CD4-positive, alpha-beta memory T cell (primary cell): Measurements from ENCODE around the gene LYSMD1. TPM values are rescaled to one million over a fixed set of nuclear protein-coding genes. Genes with fewer than 3 reads are reported as not detected.

ENCODE experiments used
- CTCF ChIA-PET: fragments of 350-600 bp; sonication (Branson Sonifier 250); formaldehyde crosslinking; loops from one replicate; lab custom pipeline; 2021; ENCODE audit warnings: inconsistent platforms; ENCODE audit not compliant: partially characterized antibody; lab: Charles Lee
- POLR2A ChIA-PET: fragments of 350-600 bp; sonication (Branson Sonifier 250); formaldehyde crosslinking; loops from one replicate; lab custom pipeline; 2021; ENCODE audit not compliant: partially characterized antibody; lab: Charles Lee
- DNase-seq, 5 donors: peaks; one replicate each; pipeline versions ENCODE4 v3.0.0 to v3.0.0-alpha.2; 2020 to 2022; ENCODE audit warnings: mixed read lengths in 1 of 5
- H3K27ac ChIP-seq: one replicate; pipeline ENCODE4 v1.7.0; 2013; ENCODE audit warnings: low read depth, low read length
- H3K27me3 ChIP-seq: 2 replicates; pipeline ENCODE4 v1.7.0; 2013; ENCODE audit warnings: mild to moderate bottlenecking, low read length, moderate library complexity; ENCODE audit not compliant: insufficient read depth
- H3K36me3 ChIP-seq: 2 replicates; pipeline ENCODE4 v1.7.0; 2013; ENCODE audit warnings: mild to moderate bottlenecking, low read length, moderate library complexity; ENCODE audit not compliant: insufficient read depth
- H3K4me1 ChIP-seq: 2 replicates; pipeline ENCODE4 v1.7.0; 2013; ENCODE audit warnings: mild to moderate bottlenecking, low read length, moderate library complexity; ENCODE audit not compliant: insufficient read depth
- H3K4me3 ChIP-seq, 2 donors: one replicate each; pipeline ENCODE4 v1.7.0; 2013; ENCODE audit warnings: low read length in 2 of 2, mild to moderate bottlenecking in 1 of 2
- H3K9me3 ChIP-seq, 2 donors: one replicate each; pipeline ENCODE4 v1.7.0; 2013; ENCODE audit warnings: low read length in 2 of 2, control low read depth in 1 of 2; ENCODE audit not compliant: control insufficient read depth in 1 of 2
- H3K27ac Mint-ChIP-seq, 7 donors: one replicate each; pipeline ENCODE4 v1.8.0; 2020 to 2021; ENCODE audit warnings: mixed read lengths in 7 of 7, mild to moderate bottlenecking in 6 of 7, inconsistent platforms in 3 of 7, moderate library complexity in 3 of 7
- H3K27me3 Mint-ChIP-seq, 2 donors: one replicate each; pipeline ENCODE4 v1.8.0; 2020 to 2021; ENCODE audit warnings: mixed read lengths in 2 of 2
- H3K36me3 Mint-ChIP-seq, 2 donors: one replicate each; pipeline ENCODE4 v1.8.0; 2020 to 2021; ENCODE audit warnings: mixed read lengths in 2 of 2, inconsistent platforms in 1 of 2, mild to moderate bottlenecking in 1 of 2
- H3K4me1 Mint-ChIP-seq, 4 donors: one replicate each; pipeline ENCODE4 v1.8.0; 2020 to 2021; ENCODE audit warnings: mixed read lengths in 4 of 4, mild to moderate bottlenecking in 1 of 4
- H3K4me3 Mint-ChIP-seq, 8 donors: one replicate each; pipeline ENCODE4 v1.8.0; 2020 to 2021; ENCODE audit warnings: mixed read lengths in 8 of 8, mild to moderate bottlenecking in 7 of 8, moderate library complexity in 6 of 8, inconsistent platforms in 3 of 8
- H3K9me3 Mint-ChIP-seq, 8 donors: one replicate each; pipeline ENCODE4 v1.8.0; 2020 to 2021; ENCODE audit warnings: mixed read lengths in 8 of 8, mild to moderate bottlenecking in 5 of 8, inconsistent platforms in 3 of 8, moderate library complexity in 1 of 8
- intact Hi-C: fragments of 100-400 bp; cut with micrococcal nuclease; formaldehyde crosslinking; loops from one replicate; pipeline ENCODE4 v1.15.1; 2023
- polyA plus RNA-seq, 2 donors: library from polyadenylated mRNA; unstranded; fragments of 300-500 nt; fragmentation: Illumina TruSeq; gene quantifications; one replicate each; pipeline ENCODE4 v1.2.3, GENCODE V29; 2021
- total RNA-seq, 2 experiments: library from RNA; stranded (reverse); gene quantifications; one replicate each; pipeline ENCODE4 v1.2.3, GENCODE V29; 2021

LYSMD1 gene
- total and polyA plus RNA-seq, 4 experiments from 2014 or later = 0.59 to 1.3 (median 1.0) TPM; not detected in 1

- H3K27ac ChIP-seq = peak overlapping the region; percentile 68
- H3K9me3 Mint-ChIP-seq = no peaks in the 10 kb centered on the region
- POLR2A ChIA-PET = interaction anchor here (0.6 to 7.8 kb wide), 34 partner anchors 10 to 596 kb away, joined by 3 to 79 read pairs (median 5); partner anchors contain the start of genes C1orf56, CDC42SE1, CERS2 and GABPB2
- peak overlapping the region; percentile 98 to 100 (median 98) for H3K4me3 Mint-ChIP-seq
- peaks cover 33 to 38% of the 10 kb centered on the region in 2 donors for H3K36me3 Mint-ChIP-seq
- H3K4me1 ChIP-seq = peaks cover 54% of the 10 kb centered on the region
- H3K27me3 ChIP-seq = no peaks in the 10 kb centered on the region
- peak; percentile 68 to 79 (median 70) for DNase-seq
- peak overlapping the region; percentile 82 to 98 for H3K4me3 ChIP-seq
- no peaks in the 10 kb centered on the region for H3K27me3 Mint-ChIP-seq
- H3K4me1 Mint-ChIP-seq = peaks cover 31 to 62% (median 41%) of the 10 kb centered on the region in 4 donors
- H3K27ac Mint-ChIP-seq = peak overlapping the region; percentile 89 to 96 (median 94)
- no peaks in the 10 kb centered on the region for H3K9me3 ChIP-seq
- peaks cover 11% of the 10 kb centered on the region for H3K36me3 ChIP-seq
- intact Hi-C loops = loop anchor here (1.0 to 5.0 kb wide), 8 partner anchors 8 to 595 kb away; partner anchors contain the start of genes LYSMD1, MINDY1, PI4KB and PRUNE1
- CTCF ChIA-PET = interaction anchor here (0.6 to 6.5 kb wide), 31 partner anchors 8 to 876 kb away, joined by 3 to 324 read pairs (median 6); partner anchors contain the start of genes C1orf56, CDC42SE1, GABPB2 and LYSMD1
These were observed 8.6 kb downstream of the LYSMD1 start for GRCh38 chr1:151157067-151157531.

- Histone ChIP-seq H3K4me1 (peaks cover 47% of the 10 kb centered on the region), H3K27ac (peak within 1 kb of the TSS; percentile 68), H3K27me3 (no peaks in the 10 kb centered on the region), H3K36me3 (peaks cover 11% of the 10 kb centered on the region), H3K9me3 (no peaks in the 10 kb centered on the region), H3K4me3 (peak within 1 kb of the TSS; percentile 82 to 98)
- peak within 1 kb of the TSS; percentile 98 to 100 (median 98) for H3K4me3 Mint-ChIP-seq
- peak within 1 kb of the TSS; percentile 89 to 96 (median 94) for H3K27ac Mint-ChIP-seq
- peaks cover 27 to 34% of the 10 kb centered on the region in 2 donors for H3K36me3 Mint-ChIP-seq
- POLR2A ChIA-PET = interaction anchor here (0.6 to 7.8 kb wide), 29 partner anchors 9 to 578 kb away, joined by 3 to 79 read pairs (median 6); partner anchors contain the start of genes C1orf56, CDC42SE1, CERS2 and GABPB2
- CTCF ChIA-PET = interaction anchor here (0.6 to 6.5 kb wide), 31 partner anchors 9 to 875 kb away, joined by 3 to 324 read pairs (median 6); partner anchors contain the start of genes C1orf56, CDC42SE1, GABPB2 and LYSMD1
- DNase-seq = peak; percentile 61 to 85 (median 65)
- H3K9me3 Mint-ChIP-seq = no peaks in the 10 kb centered on the region
- intact Hi-C loops = loop anchor here (1.0 to 5.0 kb wide), 9 partner anchors 36 to 594 kb away; partner anchors contain the start of genes GABPB2, MINDY1, PI4KB and PRUNE1
- H3K27me3 Mint-ChIP-seq = no peaks in the 10 kb centered on the region
- H3K4me1 Mint-ChIP-seq = peaks cover 25 to 55% (median 35%) of the 10 kb centered on the region in 4 donors
These were observed 9.2 kb downstream of the LYSMD1 start, which contains the start of gene TNFAIP8L2 for GRCh38 chr1:151156515-151156819. TNFAIP8L2 (plus strand) TSS chr1:151156649; CDS start chr1:151158698, 2,049 bp downstream.

GRCh38 chr1:151147665-151148064, 18.0 kb downstream of the LYSMD1 start:
- Histone ChIP-seq H3K4me3 (no peak overlapping the region), H3K9me3 (no peaks in the 10 kb centered on the region), H3K27ac (no peak overlapping the region), H3K4me1 (peaks cover 24% of the 10 kb centered on the region), H3K27me3 (no peaks in the 10 kb centered on the region), H3K36me3 (no peaks in the 10 kb centered on the region)
- POLR2A ChIA-PET = interaction anchor here (0.9 to 2.7 kb wide), 4 partner anchors 9 to 138 kb away, joined by 3 to 20 read pairs (median 5); partner anchors contain the start of gene TNFAIP8L2
- H3K4me3 Mint-ChIP-seq = peak overlapping the region; percentile 57 to 98 (median 96)
- peaks cover 9 to 33% (median 17%) of the 10 kb centered on the region in 4 donors for H3K4me1 Mint-ChIP-seq
- intact Hi-C loops = loop anchor here (2.0 kb wide), 1 partner anchor 17 kb away; no protein-coding TSS in a partner anchor
- no peaks in the 10 kb centered on the region for H3K9me3 Mint-ChIP-seq
- no peak for DNase-seq
- H3K27ac Mint-ChIP-seq = peak overlapping the region in 4 of 7 donors; percentile 25 to 96 (median 74)
- H3K36me3 Mint-ChIP-seq = peaks cover 0 to 2% of the 10 kb centered on the region in 2 donors
- CTCF ChIA-PET = interaction anchor here (1.2 to 1.9 kb wide), 4 partner anchors 48 to 225 kb away, joined by 3 to 10 read pairs (median 6); no protein-coding TSS in a partner anchor
- peaks cover 0 to 2% of the 10 kb centered on the region in 2 donors for H3K27me3 Mint-ChIP-seq

DNA sequence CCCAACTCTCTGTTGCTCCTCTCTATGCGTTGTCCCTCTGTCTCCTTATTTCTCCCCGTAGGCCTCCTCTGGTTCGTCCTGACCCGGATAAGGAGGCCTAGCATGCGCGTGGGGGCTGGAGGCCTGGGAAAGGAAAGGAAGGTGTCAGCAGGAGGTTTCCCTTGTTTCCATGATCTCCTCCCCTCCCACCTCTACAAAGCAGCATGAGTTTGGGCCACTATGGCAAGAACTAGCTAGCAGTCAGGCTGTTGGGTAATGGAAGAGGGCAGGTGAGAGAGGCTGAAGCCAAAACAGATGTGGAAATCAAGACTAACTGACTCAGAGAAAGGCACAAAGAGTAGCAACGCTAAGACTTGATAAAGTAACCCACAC, 18.6 kb downstream of the LYSMD1 start:
- no peaks in the 10 kb centered on the region for H3K9me3 Mint-ChIP-seq
- intact Hi-C loops = loop anchor here (2.0 kb wide), 1 partner anchor 16 kb away; no protein-coding TSS in a partner anchor
- H3K36me3 Mint-ChIP-seq = peaks cover 0 to 2% of the 10 kb centered on the region in 2 donors
- Histone ChIP-seq H3K36me3 (no peaks in the 10 kb centered on the region), H3K9me3 (no peaks in the 10 kb centered on the region), H3K4me3 (peak overlapping the region; percentile 83), H3K4me1 (peaks cover 24% of the 10 kb centered on the region), H3K27ac (peak overlapping the region; percentile 56), H3K27me3 (no peaks in the 10 kb centered on the region)
- DNase-seq = no peak
- H3K4me3 Mint-ChIP-seq = peak overlapping the region; percentile 92 to 98 (median 97)
- peaks cover 0 to 2% of the 10 kb centered on the region in 2 donors for H3K27me3 Mint-ChIP-seq
- ChIA-PET CTCF (interaction anchor here (0.8 to 1.2 kb wide), 3 partner anchors 8 to 47 kb away, joined by 3 to 5 read pairs (median 4); partner anchors contain the start of gene TNFAIP8L2), POLR2A (interaction anchor here (0.6 to 2.7 kb wide), 7 partner anchors 10 to 134 kb away, joined by 3 to 20 read pairs (median 3); partner anchors contain the start of genes LYSMD1, SCNM1 and TNFAIP8L2)
- peaks cover 9 to 33% (median 17%) of the 10 kb centered on the region in 4 donors for H3K4me1 Mint-ChIP-seq
- H3K27ac Mint-ChIP-seq = peak overlapping the region in 6 of 7 donors; percentile 54 to 96 (median 94)

DNA sequence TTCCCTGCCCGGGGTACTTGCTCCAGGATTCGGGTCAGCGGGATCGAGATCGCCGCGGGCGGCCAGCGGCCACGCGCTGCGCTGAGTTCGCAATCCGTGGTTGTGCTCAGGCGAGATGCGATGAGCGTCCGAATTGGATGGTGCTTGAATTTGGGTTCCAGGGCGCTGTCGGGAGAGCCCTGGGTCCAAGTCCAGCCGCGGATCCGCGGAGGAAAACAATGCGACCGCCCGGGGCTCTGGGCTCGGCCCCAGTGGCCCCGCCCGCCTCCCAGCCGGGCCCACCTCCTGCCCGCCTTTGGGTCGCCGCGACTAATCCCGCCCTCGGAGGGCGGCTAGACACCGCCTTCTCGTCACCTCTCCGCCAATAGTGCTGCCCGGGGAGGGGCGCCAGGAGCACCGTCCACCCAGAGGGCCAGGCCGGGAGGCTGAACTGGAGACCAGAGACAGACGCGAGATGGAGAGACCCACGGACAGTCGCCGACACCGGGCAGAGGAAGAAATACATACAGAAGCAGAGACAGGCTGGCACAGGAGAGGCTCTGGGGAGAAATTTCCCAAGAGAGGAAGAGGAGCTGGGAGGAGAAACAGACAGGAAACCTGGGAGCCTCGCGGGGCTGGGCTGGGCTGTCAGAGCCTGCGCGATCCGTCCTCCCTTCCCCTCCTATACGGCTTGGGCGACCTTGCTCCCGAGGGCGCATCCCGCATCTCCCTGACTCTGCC, 19.1 kb downstream of the LYSMD1 start, which contains the start of gene SEMA6C:
SEMA6C (minus strand) TSS at position 220 of the 720 bp plus-strand sequence. CDS start 4,010 bp downstream, outside the sequence.
- H3K36me3 Mint-ChIP-seq = peaks cover 0 to 2% of the 10 kb centered on the region in 2 donors
- no peaks in the 10 kb centered on the region for H3K36me3 ChIP-seq
- H3K27ac ChIP-seq = peak within 1 kb of the TSS; percentile 56
- peaks cover 9 to 33% (median 17%) of the 10 kb centered on the region in 4 donors for H3K4me1 Mint-ChIP-seq
- intact Hi-C loops = loop anchor here (1.0 to 2.0 kb wide), 2 partner anchors 11 to 16 kb away; no protein-coding TSS in a partner anchor
- H3K27me3 ChIP-seq = no peaks in the 10 kb centered on the region
- H3K27ac Mint-ChIP-seq = peak within 1 kb of the TSS; percentile 37 to 96 (median 94)
- H3K4me3 Mint-ChIP-seq = peak within 1 kb of the TSS; percentile 92 to 98 (median 97)
- H3K9me3 Mint-ChIP-seq = no peaks in the 10 kb centered on the region
- ChIA-PET POLR2A (interaction anchor here (0.6 to 2.7 kb wide), 7 partner anchors 11 to 135 kb away, joined by 3 to 20 read pairs (median 3); partner anchors contain the start of genes LYSMD1, SCNM1 and TNFAIP8L2), CTCF (interaction anchor here (0.8 to 1.2 kb wide), 3 partner anchors 9 to 47 kb away, joined by 3 to 5 read pairs (median 4); partner anchors contain the start of gene TNFAIP8L2)
- DNase-seq = peak; percentile 80 to 88 (median 81)
- H3K4me3 ChIP-seq = peak within 1 kb of the TSS; percentile 83
- peaks cover 0 to 2% of the 10 kb centered on the region in 2 donors for H3K27me3 Mint-ChIP-seq
- no peaks in the 10 kb centered on the region for H3K9me3 ChIP-seq
- peaks cover 24% of the 10 kb centered on the region for H3K4me1 ChIP-seq

- Mint-ChIP-seq H3K36me3 (peaks cover 0 to 2% of the 10 kb centered on the region in 2 donors), H3K27me3 (peaks cover 0 to 2% of the 10 kb centered on the region in 2 donors), H3K27ac (peak overlapping the region in 5 of 7 donors; percentile 54 to 95 (median 78)), H3K4me1 (peaks cover 9 to 33% (median 17%) of the 10 kb centered on the region in 4 donors), H3K9me3 (no peaks in the 10 kb centered on the region), H3K4me3 (peak overlapping the region; percentile 92 to 98 (median 97))
- intact Hi-C loops = loop anchor here (1.0 to 2.0 kb wide), 2 partner anchors 11 to 15 kb away; no protein-coding TSS in a partner anchor
- Histone ChIP-seq H3K27ac (peak overlapping the region; percentile 56), H3K4me1 (peaks cover 24% of the 10 kb centered on the region), H3K9me3 (no peaks in the 10 kb centered on the region), H3K27me3 (no peaks in the 10 kb centered on the region), H3K4me3 (peak overlapping the region; percentile 83), H3K36me3 (no peaks in the 10 kb centered on the region)
- CTCF ChIA-PET = interaction anchor here (1.6 kb wide), 1 partner anchor 46 kb away, joined by 9 read pairs; no protein-coding TSS in a partner anchor
- POLR2A ChIA-PET = interaction anchor here (1.5 to 2.7 kb wide), 4 partner anchors 11 to 78 kb away, joined by 3 to 20 read pairs (median 6); partner anchors contain the start of gene TNFAIP8L2
- no peak for DNase-seq
These were observed 19.7 kb downstream of the LYSMD1 start for GRCh38 chr1:151146072-151146411.
